ENCODE data around the gene AKR7A2. TPM values are rescaled to one million over a fixed set of nuclear protein-coding genes. Genes with fewer than 3 reads are reported as not detected.

Gene AKR7A2
- total and polyA plus RNA-seq, 9 of the 15 experiments (the other 6 are each of a cell fraction or from before 2014, with no cell fraction given): 2.0 to 78.4 (median 49.4) TPM

DNA sequence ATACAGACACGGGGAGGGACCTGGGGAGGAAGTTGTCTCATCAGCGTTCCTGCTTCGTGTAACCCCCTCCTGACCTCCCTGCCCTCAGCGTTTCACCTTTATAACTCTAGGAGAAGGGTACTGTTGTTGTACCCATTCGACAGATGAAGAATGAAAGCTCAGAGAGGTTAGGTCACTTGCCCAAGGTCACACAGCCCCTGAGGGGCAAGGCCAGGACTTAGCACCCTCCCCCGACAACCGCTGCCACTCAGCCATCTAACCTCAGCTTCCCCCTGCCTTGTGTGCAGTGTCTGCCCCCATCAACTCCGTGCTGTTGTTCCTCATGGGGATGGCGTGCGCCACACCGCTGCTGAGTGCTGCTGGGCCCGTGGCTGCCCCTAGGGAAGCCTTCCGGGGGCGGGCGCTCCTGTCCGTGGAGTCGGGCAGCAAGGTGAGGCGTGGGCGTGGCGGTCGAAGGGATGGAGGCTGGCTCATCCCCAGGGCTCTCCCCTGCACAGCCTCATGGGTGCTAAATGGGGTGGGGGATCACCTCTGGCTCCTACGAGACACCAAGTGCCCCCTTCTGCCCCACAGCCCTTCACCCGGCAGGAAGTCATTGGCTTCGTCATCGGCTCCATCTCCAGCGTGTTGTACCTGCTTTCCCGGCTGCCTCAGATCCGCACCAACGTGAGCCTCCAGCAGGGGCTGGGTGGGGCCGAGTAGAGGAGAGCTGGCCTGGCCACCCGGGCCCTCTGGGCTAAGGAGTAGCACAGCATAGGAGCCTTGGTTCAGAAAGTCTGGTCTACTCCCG lies 14.2 kb upstream of the AKR7A2 start (continued):
- TF ChIP-seq ZNF143 (CRISPR knock-in tag; IDR thresholded peaks at IDR 0.05): 0 out of 2 replicates have a peak, but pooled peaks have one; percentile 20

DNA sequence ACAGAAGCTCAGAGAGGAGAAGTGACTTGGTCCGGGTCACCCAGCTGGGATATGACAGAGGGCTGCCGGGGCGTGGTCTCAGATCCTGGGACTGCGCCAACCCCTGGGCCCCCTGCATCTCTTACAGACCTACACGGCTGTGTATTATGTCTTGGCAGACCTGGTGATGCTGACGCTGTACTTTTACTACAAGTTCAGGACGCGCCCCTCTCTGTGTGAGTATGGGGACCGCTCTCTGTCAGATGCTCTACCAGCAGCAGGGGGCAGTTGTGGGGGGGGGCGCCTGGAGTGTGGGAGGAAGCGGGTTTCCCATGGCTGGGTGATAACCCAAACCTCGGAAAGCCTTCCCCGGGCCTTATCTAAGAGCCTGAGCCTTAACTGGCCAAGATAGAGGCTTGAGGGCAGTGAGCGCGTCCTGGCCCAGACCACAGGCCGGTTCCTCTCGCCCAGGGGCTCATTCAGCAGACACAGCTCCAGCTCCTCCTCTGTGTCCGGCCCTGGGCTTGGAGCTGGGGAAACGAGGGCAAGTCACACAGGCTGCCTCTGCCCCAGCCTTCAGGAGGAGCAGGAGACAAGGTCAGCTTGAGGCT lies 13.5 kb upstream of the AKR7A2 start:
- in situ Hi-C loops (cut with MboI) (no loop called here), intact Hi-C loops (cut with micrococcal nuclease) (no loop called here)
- Histone ChIP-seq H3K9me3 (replicated peaks; ENCODE audit: control insufficient read depth, insufficient read depth, low read depth, low read length) (no peaks in the 10 kb centered on the region), H3K4me1 (replicated peaks in 1 of 2; ENCODE audit: control insufficient read depth in 2 of 2, insufficient read depth in 2 of 2, low read length in 2 of 2) (peaks cover 16 to 41% of the 10 kb centered on the region in 2 experiments), H3K79me2 (ENCODE audit: control insufficient read depth, insufficient read depth, low read length) (no peaks in the 10 kb centered on the region), H3K36me3 (ENCODE audit: control insufficient read depth, insufficient read depth, low read length) (peaks cover 62% of the 10 kb centered on the region; the same call in 2 of the 3 replicates), H3K4me2 (ENCODE audit: insufficient read depth, low read length) (peak overlapping the region; percentile 58), H3K4me3 (no peak overlapping the region), H3K9me1 (ENCODE audit: control insufficient read depth, insufficient read depth, low read length) (peaks cover 20% of the 10 kb centered on the region), H2AFZ (ENCODE audit: low read depth, low read length) (no peak overlapping the region), H3K27me3 (ENCODE audit: control insufficient read depth in 2 of 2, insufficient read depth in 2 of 2, low read length in 2 of 2) (no peaks in the 10 kb centered on the region), H3K27ac (ENCODE audit: extremely low read depth, low read depth, low read length) (peak overlapping the region; percentile 82), H4K20me1 (replicated peaks; ENCODE audit: control insufficient read depth, insufficient read depth, low read length) (peaks cover 30% of the 10 kb centered on the region), H3K9ac (ENCODE audit: insufficient read depth in 1 of 2, low read depth in 2 of 2, low read length in 2 of 2) (peak overlapping the region; percentile 46 to 88)
- FAIRE-seq (peak; percentile 89), DNase-seq (ENCODE audit: extremely low read depth in 1 of 4, low spot score in 3 of 4) (peak; percentile 78 to 91 (median 84)), ATAC-seq (peak; percentile 86)
- 4% methylated on average over 18 of the region's 19 CpGs for WGBS (ENCODE audit: insufficient coverage, low coverage, missing lambda C conversion rate)
- ChIA-PET POLR2A (interaction anchor here (0.5 to 1.8 kb wide), 5 partner anchors 9 to 1228 kb away, joined by 3 to 10 read pairs (median 5); no protein-coding TSS in a partner anchor), CTCF (ENCODE audit: low intra/inter-chr PET ratio) (no interaction called here)
- no TSS peak for BruUV-seq (replicated peaks)
- TF ChIP-seq ZNF212 (CRISPR knock-in tag; IDR thresholded peaks at IDR 0.05) (no peak), YBX1 (IDR thresholded peaks at IDR 0.05) (no peak), NEUROD1 (IDR thresholded peaks at IDR 0.05; ENCODE audit: borderline replicate concordance, low read depth, low read length, partially characterized antibody) (peak; percentile 42), ZNF583 (CRISPR knock-in tag; IDR thresholded peaks at IDR 0.05) (no peak), THRAP3 (IDR thresholded peaks at IDR 0.05; ENCODE audit: borderline replicate concordance) (no peak), ERF (CRISPR knock-in tag; IDR thresholded peaks at IDR 0.05) (no peak), SP2 (IDR thresholded peaks at IDR 0.05; ENCODE audit: extremely low read depth, low read depth, low read length, poor library complexity, severe bottlenecking) (no peak), CBFB (CRISPR knock-in tag; IDR thresholded peaks at IDR 0.05) (peak; percentile 62; the same call in 1 of the 2 replicates)
- TF ChIP-seq, protein P1, sequence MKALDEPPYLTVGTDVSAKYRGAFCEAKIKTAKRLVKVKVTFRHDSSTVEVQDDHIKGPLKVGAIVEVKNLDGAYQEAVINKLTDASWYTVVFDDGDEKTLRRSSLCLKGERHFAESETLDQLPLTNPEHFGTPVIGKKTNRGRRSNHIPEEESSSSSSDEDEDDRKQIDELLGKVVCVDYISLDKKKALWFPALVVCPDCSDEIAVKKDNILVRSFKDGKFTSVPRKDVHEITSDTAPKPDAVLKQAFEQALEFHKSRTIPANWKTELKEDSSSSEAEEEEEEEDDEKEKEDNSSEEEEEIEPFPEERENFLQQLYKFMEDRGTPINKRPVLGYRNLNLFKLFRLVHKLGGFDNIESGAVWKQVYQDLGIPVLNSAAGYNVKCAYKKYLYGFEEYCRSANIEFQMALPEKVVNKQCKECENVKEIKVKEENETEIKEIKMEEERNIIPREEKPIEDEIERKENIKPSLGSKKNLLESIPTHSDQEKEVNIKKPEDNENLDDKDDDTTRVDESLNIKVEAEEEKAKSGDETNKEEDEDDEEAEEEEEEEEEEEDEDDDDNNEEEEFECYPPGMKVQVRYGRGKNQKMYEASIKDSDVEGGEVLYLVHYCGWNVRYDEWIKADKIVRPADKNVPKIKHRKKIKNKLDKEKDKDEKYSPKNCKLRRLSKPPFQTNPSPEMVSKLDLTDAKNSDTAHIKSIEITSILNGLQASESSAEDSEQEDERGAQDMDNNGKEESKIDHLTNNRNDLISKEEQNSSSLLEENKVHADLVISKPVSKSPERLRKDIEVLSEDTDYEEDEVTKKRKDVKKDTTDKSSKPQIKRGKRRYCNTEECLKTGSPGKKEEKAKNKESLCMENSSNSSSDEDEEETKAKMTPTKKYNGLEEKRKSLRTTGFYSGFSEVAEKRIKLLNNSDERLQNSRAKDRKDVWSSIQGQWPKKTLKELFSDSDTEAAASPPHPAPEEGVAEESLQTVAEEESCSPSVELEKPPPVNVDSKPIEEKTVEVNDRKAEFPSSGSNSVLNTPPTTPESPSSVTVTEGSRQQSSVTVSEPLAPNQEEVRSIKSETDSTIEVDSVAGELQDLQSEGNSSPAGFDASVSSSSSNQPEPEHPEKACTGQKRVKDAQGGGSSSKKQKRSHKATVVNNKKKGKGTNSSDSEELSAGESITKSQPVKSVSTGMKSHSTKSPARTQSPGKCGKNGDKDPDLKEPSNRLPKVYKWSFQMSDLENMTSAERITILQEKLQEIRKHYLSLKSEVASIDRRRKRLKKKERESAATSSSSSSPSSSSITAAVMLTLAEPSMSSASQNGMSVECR (CRISPR knock-in tag; IDR thresholded peaks at IDR 0.05): peak; percentile 50; the same call in 1 of the 2 replicates
- TF ChIP-seq, protein P2, sequence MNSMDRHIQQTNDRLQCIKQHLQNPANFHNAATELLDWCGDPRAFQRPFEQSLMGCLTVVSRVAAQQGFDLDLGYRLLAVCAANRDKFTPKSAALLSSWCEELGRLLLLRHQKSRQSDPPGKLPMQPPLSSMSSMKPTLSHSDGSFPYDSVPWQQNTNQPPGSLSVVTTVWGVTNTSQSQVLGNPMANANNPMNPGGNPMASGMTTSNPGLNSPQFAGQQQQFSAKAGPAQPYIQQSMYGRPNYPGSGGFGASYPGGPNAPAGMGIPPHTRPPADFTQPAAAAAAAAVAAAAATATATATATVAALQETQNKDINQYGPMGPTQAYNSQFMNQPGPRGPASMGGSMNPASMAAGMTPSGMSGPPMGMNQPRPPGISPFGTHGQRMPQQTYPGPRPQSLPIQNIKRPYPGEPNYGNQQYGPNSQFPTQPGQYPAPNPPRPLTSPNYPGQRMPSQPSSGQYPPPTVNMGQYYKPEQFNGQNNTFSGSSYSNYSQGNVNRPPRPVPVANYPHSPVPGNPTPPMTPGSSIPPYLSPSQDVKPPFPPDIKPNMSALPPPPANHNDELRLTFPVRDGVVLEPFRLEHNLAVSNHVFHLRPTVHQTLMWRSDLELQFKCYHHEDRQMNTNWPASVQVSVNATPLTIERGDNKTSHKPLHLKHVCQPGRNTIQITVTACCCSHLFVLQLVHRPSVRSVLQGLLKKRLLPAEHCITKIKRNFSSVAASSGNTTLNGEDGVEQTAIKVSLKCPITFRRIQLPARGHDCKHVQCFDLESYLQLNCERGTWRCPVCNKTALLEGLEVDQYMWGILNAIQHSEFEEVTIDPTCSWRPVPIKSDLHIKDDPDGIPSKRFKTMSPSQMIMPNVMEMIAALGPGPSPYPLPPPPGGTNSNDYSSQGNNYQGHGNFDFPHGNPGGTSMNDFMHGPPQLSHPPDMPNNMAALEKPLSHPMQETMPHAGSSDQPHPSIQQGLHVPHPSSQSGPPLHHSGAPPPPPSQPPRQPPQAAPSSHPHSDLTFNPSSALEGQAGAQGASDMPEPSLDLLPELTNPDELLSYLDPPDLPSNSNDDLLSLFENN (IDR thresholded peaks at IDR 0.05; ENCODE audit: low read depth in 2 of 2, low read length in 2 of 2): peak in 1 of 2 experiments; percentile 53; a peak in 1 of 4 replicates

All from K562 (cell line).